T-helper 1 cell treated with Interleukin-12 subunit alpha and Interleukin-12 subunit beta and Interleukin-4 antibody, amounts not matched to agents 30 μg/mL and 1 μg/mL, for 36 hours (primary cell): ENCODE results near the gene HOXD12.

Experiments
- H3K27ac Mint-ChIP-seq: one replicate; pipeline ENCODE4 v1.8.0; 2021; ENCODE audit warnings: mild to moderate bottlenecking, mixed read lengths
- H3K27me3 Mint-ChIP-seq: one replicate; pipeline ENCODE4 v1.8.0; 2021; ENCODE audit warnings: low read depth, mixed read lengths
- H3K36me3 Mint-ChIP-seq: one replicate; pipeline ENCODE4 v1.8.0; 2021; ENCODE audit warnings: low read depth, mixed read lengths
- H3K4me1 Mint-ChIP-seq: one replicate; pipeline ENCODE4 v1.8.0; 2021; ENCODE audit warnings: low read depth, mixed read lengths
- H3K4me3 Mint-ChIP-seq: one replicate; pipeline ENCODE4 v1.8.0; 2021; ENCODE audit warnings: mild to moderate bottlenecking, moderate library complexity, mixed read lengths
- H3K9me3 Mint-ChIP-seq: one replicate; pipeline ENCODE4 v1.8.0; 2021; ENCODE audit warnings: mixed read lengths

Gene HOXD12

GRCh38 chr2:176123411-176124109 is 24.0 kb downstream of the HOXD12 start:
- H3K27ac Mint-ChIP-seq, result peak overlapping the region; percentile 21
- peaks cover 89% of the 10 kb centered on the region for H3K27me3 Mint-ChIP-seq
- H3K4me3 Mint-ChIP-seq, result no peak overlapping the region
- peaks cover 13% of the 10 kb centered on the region for H3K4me1 Mint-ChIP-seq
- peaks cover 2% of the 10 kb centered on the region for H3K36me3 Mint-ChIP-seq
- peaks cover 3% of the 10 kb centered on the region for H3K9me3 Mint-ChIP-seq

GRCh38 chr2:176124110-176124946 is 24.7 kb downstream of the HOXD12 start:
- Mint-ChIP-seq H3K4me1 (peaks cover 9% of the 10 kb centered on the region), H3K4me3 (no peak overlapping the region), H3K36me3 (no peaks in the 10 kb centered on the region), H3K9me3 (no peaks in the 10 kb centered on the region), H3K27me3 (peaks cover 89% of the 10 kb centered on the region), H3K27ac (peak overlapping the region; percentile 36)

GRCh38 chr2:176124947-176125771 is 25.6 kb downstream of the HOXD12 start:
- Mint-ChIP-seq H3K36me3 (no peaks in the 10 kb centered on the region), H3K4me3 (no peak overlapping the region), H3K27ac (no peak overlapping the region), H3K9me3 (no peaks in the 10 kb centered on the region), H3K27me3 (peaks cover 81% of the 10 kb centered on the region), H3K4me1 (peaks cover 7% of the 10 kb centered on the region)

- H3K27ac Mint-ChIP-seq, result peak overlapping the region; percentile 13
- H3K4me3 Mint-ChIP-seq, result no peak overlapping the region
- H3K27me3 Mint-ChIP-seq, result peaks cover 77% of the 10 kb centered on the region
- H3K9me3 Mint-ChIP-seq, result no peaks in the 10 kb centered on the region
- no peaks in the 10 kb centered on the region for H3K36me3 Mint-ChIP-seq
- H3K4me1 Mint-ChIP-seq, result peaks cover 7% of the 10 kb centered on the region
Observed at GRCh38 chr2:176125772-176126054, 26.1 kb downstream of the HOXD12 start.

- Mint-ChIP-seq H3K36me3 (peaks cover 1% of the 10 kb centered on the region), H3K27me3 (peaks cover 82% of the 10 kb centered on the region), H3K9me3 (no peaks in the 10 kb centered on the region), H3K4me3 (no peak overlapping the region), H3K4me1 (peaks cover 10% of the 10 kb centered on the region), H3K27ac (peak overlapping the region; percentile 69)
Observed at GRCh38 chr2:176126929-176127773, 27.6 kb downstream of the HOXD12 start.

GRCh38 chr2:176127774-176128072 is 28.1 kb downstream of the HOXD12 start:
- Mint-ChIP-seq H3K36me3 (peaks cover 1% of the 10 kb centered on the region), H3K4me3 (peak overlapping the region; percentile 25)

DNA sequence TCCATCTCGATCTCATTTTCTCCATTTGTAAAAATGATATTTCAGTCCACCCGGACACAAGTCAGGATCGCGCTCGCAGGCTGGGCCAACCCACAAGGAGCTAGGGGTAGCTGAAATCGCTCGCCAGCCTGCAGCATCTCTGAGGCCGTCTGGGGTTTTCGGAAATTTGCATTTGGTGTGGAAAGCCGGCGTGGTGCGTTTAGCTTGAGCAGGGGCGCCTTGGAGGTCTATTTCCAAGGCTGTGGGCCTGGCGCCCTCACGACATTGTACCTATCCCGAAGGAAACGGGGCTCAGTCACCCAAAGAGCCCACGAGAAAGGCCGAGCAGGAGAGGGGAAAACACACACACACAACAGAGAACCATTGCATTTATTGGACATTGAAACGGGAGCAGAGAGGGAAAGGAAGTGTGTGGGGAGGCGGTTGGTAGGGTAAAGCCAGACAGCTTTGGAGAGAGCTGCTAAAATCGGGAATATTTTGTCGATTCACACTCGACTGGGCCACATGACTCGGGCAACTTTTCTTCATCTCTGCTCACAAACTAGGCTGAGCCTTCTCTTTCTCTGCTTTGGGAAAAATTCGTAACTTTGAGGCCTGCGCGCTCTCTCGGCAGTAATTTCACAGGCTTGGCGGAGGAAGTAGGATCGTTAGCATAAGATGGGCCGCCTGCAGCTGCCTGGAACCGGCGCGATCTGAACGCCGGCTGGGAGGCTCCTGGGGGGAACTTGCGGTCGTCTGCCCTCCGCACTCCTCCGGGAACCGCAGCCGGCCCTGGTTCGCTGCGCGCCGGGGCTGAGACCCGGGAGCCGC is 28.8 kb downstream of the HOXD12 start:
- Mint-ChIP-seq H3K9me3 (no peaks in the 10 kb centered on the region), H3K4me1 (peaks cover 14% of the 10 kb centered on the region), H3K27ac (peak overlapping the region; percentile 86), H3K27me3 (peaks cover 87% of the 10 kb centered on the region), H3K4me3 (peak overlapping the region; percentile 25), H3K36me3 (peaks cover 1% of the 10 kb centered on the region)

More at GRCh38 chr2:176127774-176128072, 28.1 kb downstream of the HOXD12 start:
- peaks cover 84% of the 10 kb centered on the region for H3K27me3 Mint-ChIP-seq
- peaks cover 14% of the 10 kb centered on the region for H3K4me1 Mint-ChIP-seq
- no peak overlapping the region for H3K27ac Mint-ChIP-seq
- no peaks in the 10 kb centered on the region for H3K9me3 Mint-ChIP-seq

GRCh38 chr2:176128982-176129796 is 29.6 kb downstream of the HOXD12 start, which contains the start of gene HOXD8:
Gene HOXD8, plus strand, starts transcription at chr2:176129705. Its CDS starts 662 bp downstream, at chr2:176130367.
- H3K4me3 Mint-ChIP-seq, result no peak within 1 kb of the TSS
- H3K9me3 Mint-ChIP-seq, result no peaks in the 10 kb centered on the region
- peak within 1 kb of the TSS; percentile 88 for H3K27ac Mint-ChIP-seq
- H3K36me3 Mint-ChIP-seq, result peaks cover 1% of the 10 kb centered on the region
- peaks cover 14% of the 10 kb centered on the region for H3K4me1 Mint-ChIP-seq
- H3K27me3 Mint-ChIP-seq, result peaks cover 87% of the 10 kb centered on the region

GRCh38 chr2:176129813-176130146 is 30.2 kb downstream of the HOXD12 start:
- peaks cover 87% of the 10 kb centered on the region for H3K27me3 Mint-ChIP-seq
- peaks cover 1% of the 10 kb centered on the region for H3K36me3 Mint-ChIP-seq
- peaks cover 14% of the 10 kb centered on the region for H3K4me1 Mint-ChIP-seq
- no peaks in the 10 kb centered on the region for H3K9me3 Mint-ChIP-seq
- H3K27ac Mint-ChIP-seq, result no peak overlapping the region
- no peak overlapping the region for H3K4me3 Mint-ChIP-seq

DNA sequence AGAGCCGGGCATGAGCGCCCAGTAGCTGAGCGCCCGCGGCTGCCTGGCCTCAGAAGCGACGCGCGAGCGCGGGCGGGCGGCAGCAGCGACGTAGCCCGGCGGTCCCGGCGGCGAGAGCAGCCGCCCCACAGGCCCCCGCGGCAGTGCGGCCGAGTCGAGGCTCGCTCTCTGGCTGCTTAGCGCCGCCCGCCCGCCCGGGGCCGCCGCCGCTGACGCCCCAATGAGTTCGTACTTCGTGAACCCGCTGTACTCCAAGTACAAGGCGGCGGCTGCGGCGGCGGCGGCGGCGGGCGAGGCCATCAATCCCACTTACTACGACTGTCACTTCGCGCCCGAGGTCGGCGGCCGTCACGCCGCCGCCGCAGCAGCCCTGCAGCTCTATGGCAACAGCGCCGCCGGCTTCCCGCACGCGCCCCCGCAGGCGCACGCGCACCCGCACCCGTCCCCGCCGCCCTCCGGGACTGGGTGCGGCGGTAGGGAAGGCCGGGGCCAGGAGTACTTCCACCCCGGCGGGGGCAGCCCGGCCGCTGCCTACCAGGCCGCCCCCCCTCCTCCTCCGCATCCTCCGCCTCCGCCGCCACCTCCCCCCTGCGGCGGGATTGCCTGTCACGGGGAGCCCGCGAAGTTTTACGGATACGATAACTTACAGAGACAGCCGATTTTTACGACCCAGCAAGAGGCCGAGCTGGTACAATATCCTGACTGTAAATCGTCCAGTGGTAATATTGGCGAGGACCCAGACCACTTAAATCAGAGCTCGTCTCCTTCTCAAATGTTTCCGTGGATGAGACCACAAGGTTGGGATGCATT is 30.8 kb downstream of the HOXD12 start:
- H3K27ac Mint-ChIP-seq, result peak overlapping the region; percentile 88
- peaks cover 14% of the 10 kb centered on the region for H3K4me1 Mint-ChIP-seq

DNA sequence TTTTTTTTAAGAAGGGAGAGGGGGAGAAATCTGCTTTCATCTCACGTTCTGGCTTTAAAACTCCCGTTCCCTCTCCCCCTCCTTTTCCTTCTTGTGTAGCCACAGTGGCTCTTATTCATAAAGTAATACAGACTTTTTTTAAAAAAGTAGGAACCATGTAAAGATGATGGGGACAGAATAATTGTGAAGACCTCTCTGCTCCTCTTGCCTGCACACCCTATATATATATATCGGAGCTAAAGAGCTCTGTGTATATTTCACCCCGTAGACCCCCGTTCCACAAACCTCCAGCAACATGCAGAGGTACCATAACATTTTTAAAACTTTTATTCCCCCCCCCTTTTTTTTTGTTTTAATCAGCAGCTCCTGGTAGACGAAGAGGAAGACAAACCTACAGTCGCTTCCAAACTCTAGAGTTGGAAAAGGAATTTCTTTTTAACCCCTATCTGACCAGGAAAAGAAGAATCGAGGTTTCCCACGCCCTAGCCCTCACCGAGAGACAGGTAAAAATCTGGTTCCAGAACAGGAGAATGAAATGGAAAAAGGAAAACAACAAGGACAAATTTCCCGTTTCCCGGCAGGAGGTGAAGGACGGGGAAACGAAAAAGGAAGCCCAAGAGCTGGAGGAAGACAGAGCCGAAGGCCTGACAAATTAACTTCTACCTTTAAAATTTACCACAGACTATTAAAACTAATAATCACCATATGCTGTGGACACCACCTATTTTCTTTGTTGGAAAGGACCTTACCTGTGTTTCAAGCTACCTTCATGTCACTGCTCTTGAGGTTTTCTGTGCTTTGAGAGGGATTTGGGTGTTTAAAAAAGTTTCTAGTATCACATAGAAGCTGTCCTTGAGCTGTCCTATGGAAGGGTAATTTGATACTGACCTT is 31.6 kb downstream of the HOXD12 start:
- peaks cover 1% of the 10 kb centered on the region for H3K36me3 Mint-ChIP-seq
- no peaks in the 10 kb centered on the region for H3K9me3 Mint-ChIP-seq
- peak overlapping the region; percentile 52 for H3K4me3 Mint-ChIP-seq
- H3K4me1 Mint-ChIP-seq, result peaks cover 17% of the 10 kb centered on the region
- peaks cover 87% of the 10 kb centered on the region for H3K27me3 Mint-ChIP-seq
- peak overlapping the region; percentile 88 for H3K27ac Mint-ChIP-seq

More for the DNA sequence above, 30.8 kb downstream of the HOXD12 start:
- Mint-ChIP-seq H3K27me3 (peaks cover 87% of the 10 kb centered on the region), H3K9me3 (no peaks in the 10 kb centered on the region), H3K36me3 (peaks cover 1% of the 10 kb centered on the region), H3K4me3 (peak overlapping the region; percentile 52)
